ENCODE data around the gene CLSTN3. TPM values are rescaled to one million over a fixed set of nuclear protein-coding genes. Genes with fewer than 3 reads are reported as not detected.

Gene CLSTN3
- total RNA-seq, 4 donors from 2014 or later: 22.1 to 41.1 (median 31.7) TPM

DNA sequence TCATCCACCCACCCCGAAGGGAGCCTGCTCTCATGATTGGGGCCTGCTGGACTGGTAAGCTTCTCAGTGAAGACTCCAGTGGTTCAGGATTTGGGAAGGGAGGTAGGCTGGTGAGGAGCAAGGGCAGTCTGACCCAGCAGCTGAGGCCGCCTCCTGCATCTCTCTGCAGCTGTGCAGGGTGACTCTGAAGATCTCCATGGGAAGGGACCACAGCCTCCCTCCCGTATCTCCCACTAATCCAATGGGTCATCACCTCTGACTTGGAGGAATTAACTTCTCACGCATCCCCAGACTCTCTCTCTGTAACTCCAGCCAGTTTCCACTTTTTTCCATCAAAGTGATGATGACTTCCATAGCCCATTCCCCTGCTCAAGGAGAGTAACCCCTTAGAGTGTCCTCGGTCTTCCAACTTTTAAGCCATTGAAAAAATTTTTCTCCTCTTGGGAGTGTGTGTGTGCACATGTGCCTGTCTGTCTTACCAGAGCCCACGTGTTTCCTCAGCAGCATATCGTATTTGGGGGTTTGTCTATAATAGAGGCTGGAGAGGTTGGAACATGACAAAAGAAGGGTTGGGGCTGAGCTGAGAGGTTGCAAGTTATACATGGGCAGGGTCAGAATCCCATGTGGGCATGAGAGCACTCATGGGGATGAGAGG is 11.3 kb downstream of the CLSTN3 start:
- no peak for TF ChIP-seq POLR2A (IDR thresholded peaks at IDR 0.05)
- TF ChIP-seq, protein P1, sequence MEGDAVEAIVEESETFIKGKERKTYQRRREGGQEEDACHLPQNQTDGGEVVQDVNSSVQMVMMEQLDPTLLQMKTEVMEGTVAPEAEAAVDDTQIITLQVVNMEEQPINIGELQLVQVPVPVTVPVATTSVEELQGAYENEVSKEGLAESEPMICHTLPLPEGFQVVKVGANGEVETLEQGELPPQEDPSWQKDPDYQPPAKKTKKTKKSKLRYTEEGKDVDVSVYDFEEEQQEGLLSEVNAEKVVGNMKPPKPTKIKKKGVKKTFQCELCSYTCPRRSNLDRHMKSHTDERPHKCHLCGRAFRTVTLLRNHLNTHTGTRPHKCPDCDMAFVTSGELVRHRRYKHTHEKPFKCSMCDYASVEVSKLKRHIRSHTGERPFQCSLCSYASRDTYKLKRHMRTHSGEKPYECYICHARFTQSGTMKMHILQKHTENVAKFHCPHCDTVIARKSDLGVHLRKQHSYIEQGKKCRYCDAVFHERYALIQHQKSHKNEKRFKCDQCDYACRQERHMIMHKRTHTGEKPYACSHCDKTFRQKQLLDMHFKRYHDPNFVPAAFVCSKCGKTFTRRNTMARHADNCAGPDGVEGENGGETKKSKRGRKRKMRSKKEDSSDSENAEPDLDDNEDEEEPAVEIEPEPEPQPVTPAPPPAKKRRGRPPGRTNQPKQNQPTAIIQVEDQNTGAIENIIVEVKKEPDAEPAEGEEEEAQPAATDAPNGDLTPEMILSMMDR (IDR thresholded peaks at IDR 0.05): no peak
- intact Hi-C loops (cut with DNase I; ENCODE audit: low total_unique reads): no loop called here
- WGBS, 2 donors: 89 to 90% methylated on average over 7 of the region's 7 CpGs
- DNase-seq (ENCODE audit: low spot score in 2 of 2): no peak
- no peak overlapping the region for H3K4me3 ChIP-seq (ENCODE audit: low read depth, poor library complexity, severe bottlenecking)

- no peak for TF ChIP-seq POLR2A (IDR thresholded peaks at IDR 0.05)
- TF ChIP-seq, protein P1 (IDR thresholded peaks at IDR 0.05): peak in 1 of 3 donors; percentile 52
- intact Hi-C loops (cut with DNase I; ENCODE audit: low total_unique reads): no loop called here
- 72% methylated on average over 5 of the region's 5 CpGs for WGBS, 2 donors
- H3K4me3 ChIP-seq (ENCODE audit: low read depth, poor library complexity, severe bottlenecking): no peak overlapping the region
- DNase-seq (ENCODE audit: low spot score in 2 of 2): no peak
Measured at GRCh38 chr12:7142056-7142644, 12.0 kb downstream of the CLSTN3 start.

DNA sequence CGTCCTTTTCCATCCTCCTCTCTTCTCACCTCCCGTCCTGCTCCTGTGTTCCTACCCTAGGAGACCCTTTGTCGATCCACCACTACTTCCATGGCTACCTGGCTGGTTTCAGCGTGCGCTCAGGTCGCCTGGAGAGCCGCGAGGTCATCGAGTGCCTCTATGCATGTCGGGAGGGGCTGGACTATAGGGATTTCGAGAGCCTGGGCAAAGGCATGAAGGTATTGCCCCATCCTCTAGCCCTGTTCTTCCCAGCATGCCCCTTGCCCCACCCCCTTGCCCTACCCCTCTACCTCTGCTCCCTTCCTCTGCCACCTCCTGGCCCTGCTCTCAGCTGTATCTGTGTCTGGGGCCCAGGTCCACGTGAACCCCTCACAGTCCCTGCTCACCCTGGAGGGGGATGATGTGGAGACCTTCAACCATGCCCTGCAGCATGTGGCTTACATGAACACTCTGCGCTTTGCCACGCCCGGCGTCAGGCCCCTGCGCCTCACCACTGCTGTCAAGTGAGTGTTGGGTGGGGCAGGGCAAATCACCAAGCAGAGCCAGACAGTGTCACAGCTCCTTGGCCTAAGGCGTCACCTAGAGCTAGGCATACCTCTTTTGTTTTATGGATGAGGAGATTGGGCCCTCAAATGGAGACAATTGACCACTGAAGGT is 12.8 kb downstream of the CLSTN3 start:
- H3K4me3 ChIP-seq (ENCODE audit: low read depth, poor library complexity, severe bottlenecking): no peak overlapping the region
- TF ChIP-seq, protein P1 (IDR thresholded peaks at IDR 0.05): no peak
- TF ChIP-seq POLR2A (IDR thresholded peaks at IDR 0.05): no peak
- intact Hi-C loops (cut with DNase I; ENCODE audit: low total_unique reads): no loop called here
- no peak for DNase-seq (ENCODE audit: low spot score in 2 of 2)
- WGBS, 2 donors: 84 to 89% methylated on average over 18 of the region's 18 CpGs

- 85 to 89% methylated on average over 7 of the region's 7 CpGs for WGBS, 2 donors
- no peak for DNase-seq (ENCODE audit: low spot score in 2 of 2)
- no peak overlapping the region for H3K4me3 ChIP-seq (ENCODE audit: low read depth, poor library complexity, severe bottlenecking)
- TF ChIP-seq, protein P1 (IDR thresholded peaks at IDR 0.05): no peak
- no peak for TF ChIP-seq POLR2A (IDR thresholded peaks at IDR 0.05)
- intact Hi-C loops (cut with DNase I; ENCODE audit: low total_unique reads): no loop called here
Measured at GRCh38 chr12:7143564-7143963, 13.4 kb downstream of the CLSTN3 start.

DNA sequence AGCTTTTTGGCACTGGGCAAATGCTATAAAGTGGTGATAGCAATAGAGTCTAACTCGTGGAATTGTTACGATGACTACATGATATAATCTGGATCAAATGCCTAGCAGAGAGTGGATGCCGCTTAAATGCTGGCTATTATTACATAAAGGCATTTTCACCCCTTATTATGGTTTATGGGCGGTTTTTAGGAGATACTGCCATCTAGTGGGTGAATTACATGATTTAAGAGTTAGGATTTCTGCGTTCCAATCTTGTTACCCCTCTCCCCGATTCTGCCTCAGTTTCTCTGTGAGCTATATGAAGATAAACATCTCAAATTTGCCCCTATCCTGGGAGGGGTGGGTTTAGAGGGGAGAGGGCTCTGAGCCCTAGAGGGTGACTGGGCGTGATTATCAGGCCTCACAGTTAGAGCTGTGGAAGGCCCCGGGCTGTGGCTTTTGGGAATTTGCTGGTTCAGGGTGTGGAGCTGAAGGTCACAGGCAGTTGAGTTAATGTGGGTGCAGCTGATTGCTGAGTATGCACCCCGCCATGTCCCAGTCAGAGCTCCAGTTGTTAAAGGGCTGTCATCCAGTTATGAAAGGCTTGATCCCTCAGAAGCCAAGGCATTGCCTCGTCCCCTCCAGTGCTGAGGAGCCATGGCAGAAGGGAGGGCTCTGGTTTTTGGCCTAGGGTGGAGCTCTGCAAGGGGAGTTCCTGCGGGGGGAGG is 14.4 kb downstream of the CLSTN3 start:
- TF ChIP-seq POLR2A (IDR thresholded peaks at IDR 0.05): no peak
- TF ChIP-seq, protein P1 (IDR thresholded peaks at IDR 0.05): no peak
- intact Hi-C loops (cut with DNase I; ENCODE audit: low total_unique reads): no loop called here
- 27 to 33% methylated on average over 11 of the region's 11 CpGs for WGBS, 2 donors
- no peak for DNase-seq (ENCODE audit: low spot score in 2 of 2)
- H3K4me3 ChIP-seq (ENCODE audit: low read depth, poor library complexity, severe bottlenecking): no peak overlapping the region
